ENCODE measurements around the gene GP1BB. TPM values are rescaled to one million over a fixed set of nuclear protein-coding genes. Genes with fewer than 3 reads are reported as not detected.
"Not testable (repeated sequence)": the region's sequence is repeated elsewhere in the genome, so short reads cannot be mapped to it uniquely, and the experiment has no call there.

The GP1BB gene
- polyA plus RNA-seq, 1 experiment = 0.20 TPM

DNA sequence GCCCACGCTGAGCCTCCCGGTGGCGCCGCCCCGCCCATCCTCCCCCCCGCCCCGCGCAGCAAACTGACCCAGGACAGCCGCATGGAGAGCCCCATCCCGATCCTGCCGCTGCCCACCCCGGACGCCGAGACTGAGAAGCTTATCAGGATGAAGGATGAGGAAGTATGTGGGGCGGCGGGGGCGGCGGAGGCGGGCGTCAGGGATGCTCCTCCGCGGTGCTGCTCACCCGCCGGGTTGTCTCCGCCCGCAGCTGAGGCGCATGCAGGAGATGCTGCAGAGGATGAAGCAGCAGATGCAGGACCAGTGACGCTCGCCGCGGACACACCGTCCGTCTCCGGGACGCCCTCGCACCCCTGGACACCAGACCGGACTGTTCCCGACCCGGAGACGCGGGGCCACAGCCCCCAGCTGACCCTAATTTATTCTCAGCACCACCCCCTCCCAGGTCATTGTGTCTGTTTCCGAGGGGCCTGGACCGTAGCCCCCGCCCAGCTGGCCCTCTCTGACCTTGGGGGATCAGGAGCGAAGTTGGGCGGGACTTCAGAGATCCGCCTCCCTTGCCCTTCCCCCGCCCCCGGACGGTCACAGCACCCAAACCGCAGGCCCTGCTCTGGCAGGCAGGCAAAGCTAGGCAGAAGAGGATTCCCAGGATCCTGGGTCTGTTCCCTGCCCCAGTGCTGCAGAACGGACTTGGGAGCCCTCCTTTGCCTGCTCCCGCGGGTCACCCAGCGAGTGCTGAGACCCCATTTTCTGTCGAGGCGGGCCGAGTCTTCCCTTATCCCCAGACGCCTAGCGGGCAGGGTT is 959 bp upstream of the GP1BB start:
- H3K4me3 ChIP-seq (ENCODE audit: low read depth, low read length) = no peak overlapping the region
- POLR2A ChIA-PET = interaction anchor here (0.6 kb wide), 1 partner anchor 119 kb away, joined by 4 read pairs; no protein-coding TSS in a partner anchor
- CTCF ChIA-PET = no interaction called here
- DNase-seq (ENCODE audit: low read depth, low spot score) = no peak
- peaks cover 7% of the 10 kb centered on the region for H3K27me3 ChIP-seq (ENCODE audit: control insufficient read depth, insufficient read depth, low read length)
- H3K27ac ChIP-seq (ENCODE audit: low read depth, low read length) = no peak overlapping the region
- H3K9me3 ChIP-seq (ENCODE audit: control insufficient read depth, insufficient read depth, low read length) = peaks cover 42% of the 10 kb centered on the region; the same call in 1 of the 2 replicates
- TF ChIP-seq, protein P1, sequence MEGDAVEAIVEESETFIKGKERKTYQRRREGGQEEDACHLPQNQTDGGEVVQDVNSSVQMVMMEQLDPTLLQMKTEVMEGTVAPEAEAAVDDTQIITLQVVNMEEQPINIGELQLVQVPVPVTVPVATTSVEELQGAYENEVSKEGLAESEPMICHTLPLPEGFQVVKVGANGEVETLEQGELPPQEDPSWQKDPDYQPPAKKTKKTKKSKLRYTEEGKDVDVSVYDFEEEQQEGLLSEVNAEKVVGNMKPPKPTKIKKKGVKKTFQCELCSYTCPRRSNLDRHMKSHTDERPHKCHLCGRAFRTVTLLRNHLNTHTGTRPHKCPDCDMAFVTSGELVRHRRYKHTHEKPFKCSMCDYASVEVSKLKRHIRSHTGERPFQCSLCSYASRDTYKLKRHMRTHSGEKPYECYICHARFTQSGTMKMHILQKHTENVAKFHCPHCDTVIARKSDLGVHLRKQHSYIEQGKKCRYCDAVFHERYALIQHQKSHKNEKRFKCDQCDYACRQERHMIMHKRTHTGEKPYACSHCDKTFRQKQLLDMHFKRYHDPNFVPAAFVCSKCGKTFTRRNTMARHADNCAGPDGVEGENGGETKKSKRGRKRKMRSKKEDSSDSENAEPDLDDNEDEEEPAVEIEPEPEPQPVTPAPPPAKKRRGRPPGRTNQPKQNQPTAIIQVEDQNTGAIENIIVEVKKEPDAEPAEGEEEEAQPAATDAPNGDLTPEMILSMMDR (IDR thresholded peaks at IDR 0.05; ENCODE audit: low read depth, low read length) = no peak

DNA sequence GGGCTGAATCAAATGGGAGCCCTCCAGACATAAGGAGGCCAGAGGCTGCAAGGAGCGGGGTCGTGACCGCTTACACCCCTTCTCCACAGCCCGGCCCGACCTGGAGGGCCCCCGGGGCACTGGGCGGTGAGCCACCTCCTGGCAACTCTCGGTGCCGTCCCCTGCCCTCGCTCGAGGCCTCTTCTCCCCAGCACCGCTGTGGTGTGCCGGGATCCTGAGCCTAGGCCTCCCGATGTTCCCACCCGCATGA is 432 bp upstream of the GP1BB start:
- CTCF ChIA-PET = no interaction called here
- peaks cover 7% of the 10 kb centered on the region for H3K27me3 ChIP-seq (ENCODE audit: control insufficient read depth, insufficient read depth, low read length)
- H3K27ac ChIP-seq (ENCODE audit: low read depth, low read length) = no peak overlapping the region
- H3K9me3 ChIP-seq (ENCODE audit: control insufficient read depth, insufficient read depth, low read length) = peaks cover 42% of the 10 kb centered on the region; the same call in 1 of the 2 replicates
- TF ChIP-seq, protein P1 (IDR thresholded peaks at IDR 0.05; ENCODE audit: low read depth, low read length) = no peak
- no peak for DNase-seq (ENCODE audit: low read depth, low spot score)
- H3K4me3 ChIP-seq (ENCODE audit: low read depth, low read length) = no peak overlapping the region
- POLR2A ChIA-PET = interaction anchor here (0.6 kb wide), 1 partner anchor 66 kb away, joined by 5 read pairs; no protein-coding TSS in a partner anchor

GRCh38 chr22:19723983-19724827 is 866 bp downstream of the GP1BB start:
- TF ChIP-seq, protein P1 (IDR thresholded peaks at IDR 0.05; ENCODE audit: low read depth, low read length) = no peak
- peaks cover 7% of the 10 kb centered on the region for H3K27me3 ChIP-seq (ENCODE audit: control insufficient read depth, insufficient read depth, low read length)
- no peak overlapping the region for H3K4me3 ChIP-seq (ENCODE audit: low read depth, low read length)
- DNase-seq (ENCODE audit: low read depth, low spot score) = no peak
- ChIA-PET CTCF (interaction anchor here (0.9 kb wide), 1 partner anchor 186 kb away, joined by 3 read pairs; no protein-coding TSS in a partner anchor), POLR2A (interaction anchor here (0.5 kb wide), 1 partner anchor 24 kb away, joined by 13 read pairs; no protein-coding TSS in a partner anchor)
- H3K9me3 ChIP-seq (ENCODE audit: control insufficient read depth, insufficient read depth, low read length) = peaks cover 42% of the 10 kb centered on the region; the same call in 1 of the 2 replicates
- no peak overlapping the region for H3K27ac ChIP-seq (ENCODE audit: low read depth, low read length)

DNA sequence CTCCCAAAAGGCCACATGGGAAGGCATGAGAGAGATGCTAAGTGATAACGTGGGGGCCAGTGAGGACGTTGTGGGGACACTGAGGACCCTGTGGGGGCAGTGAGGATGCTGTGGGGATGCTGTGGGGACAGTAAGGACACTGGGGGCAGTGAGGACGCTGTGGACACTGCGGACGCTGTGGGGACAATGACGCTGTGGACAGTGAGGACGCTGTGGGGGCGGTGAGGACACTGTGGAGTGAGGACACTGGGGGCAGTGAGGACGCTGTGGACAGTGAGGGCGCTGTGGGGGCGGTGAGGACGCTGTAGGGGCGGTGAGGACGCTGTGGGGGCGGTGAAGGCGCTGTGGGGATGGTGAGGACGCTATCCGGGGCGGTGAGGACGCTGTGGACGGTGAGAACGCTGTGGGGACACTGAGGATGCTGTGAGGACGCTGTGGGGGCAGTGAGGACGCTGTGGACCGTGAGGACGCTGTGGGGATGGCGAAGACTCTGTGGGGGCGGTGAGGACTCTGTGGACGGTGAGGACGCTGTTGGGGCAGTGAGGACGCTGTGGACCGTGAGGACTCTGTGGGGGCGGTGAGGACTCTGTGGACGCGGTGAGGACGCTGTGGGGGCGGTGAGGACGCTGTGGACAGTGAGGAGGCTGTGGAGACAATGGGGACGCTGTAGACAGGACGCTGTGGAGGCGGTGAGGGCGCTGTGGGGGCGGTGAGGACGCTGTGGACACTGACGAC is 1.8 kb downstream of the GP1BB start:
- peaks cover 42% of the 10 kb centered on the region; the same call in 1 of the 2 replicates for H3K9me3 ChIP-seq (ENCODE audit: control insufficient read depth, insufficient read depth, low read length)
- DNase-seq (ENCODE audit: low read depth, low spot score) = no peak
- H3K4me3 ChIP-seq (ENCODE audit: low read depth, low read length) = no peak overlapping the region
- CTCF ChIA-PET = no interaction called here
- TF ChIP-seq, protein P1 (IDR thresholded peaks at IDR 0.05; ENCODE audit: low read depth, low read length) = no peak
- POLR2A ChIA-PET = no interaction called here
- H3K27ac ChIP-seq (ENCODE audit: low read depth, low read length) = no peak overlapping the region
- H3K27me3 ChIP-seq (ENCODE audit: control insufficient read depth, insufficient read depth, low read length) = peaks cover 7% of the 10 kb centered on the region

- POLR2A ChIA-PET; H3K4me3 ChIP-seq (ENCODE audit: low read depth, low read length); H3K27ac ChIP-seq (ENCODE audit: low read depth, low read length); DNase-seq (ENCODE audit: low read depth, low spot score); H3K27me3 ChIP-seq (ENCODE audit: control insufficient read depth, insufficient read depth, low read length); CTCF ChIA-PET: not testable (repeated sequence)
- H3K9me3 ChIP-seq (ENCODE audit: control insufficient read depth, insufficient read depth, low read length) = peaks cover 42% of the 10 kb centered on the region; the same call in 1 of the 2 replicates
Measured at GRCh38 chr22:19726064-19726788, 2.9 kb downstream of the GP1BB start.
